ENCODE measurements around the gene SMIM33. TPM values are rescaled to one million over a fixed set of nuclear protein-coding genes. Genes with fewer than 3 reads are reported as not detected.
"Not testable (repeated sequence)": the region's sequence is repeated elsewhere in the genome, so short reads cannot be mapped to it uniquely, and the experiment has no call there.

SMIM33 gene
- total RNA-seq, 4 donors from 2014 or later: 0.55 to 0.64 TPM; not detected in 2

DNA sequence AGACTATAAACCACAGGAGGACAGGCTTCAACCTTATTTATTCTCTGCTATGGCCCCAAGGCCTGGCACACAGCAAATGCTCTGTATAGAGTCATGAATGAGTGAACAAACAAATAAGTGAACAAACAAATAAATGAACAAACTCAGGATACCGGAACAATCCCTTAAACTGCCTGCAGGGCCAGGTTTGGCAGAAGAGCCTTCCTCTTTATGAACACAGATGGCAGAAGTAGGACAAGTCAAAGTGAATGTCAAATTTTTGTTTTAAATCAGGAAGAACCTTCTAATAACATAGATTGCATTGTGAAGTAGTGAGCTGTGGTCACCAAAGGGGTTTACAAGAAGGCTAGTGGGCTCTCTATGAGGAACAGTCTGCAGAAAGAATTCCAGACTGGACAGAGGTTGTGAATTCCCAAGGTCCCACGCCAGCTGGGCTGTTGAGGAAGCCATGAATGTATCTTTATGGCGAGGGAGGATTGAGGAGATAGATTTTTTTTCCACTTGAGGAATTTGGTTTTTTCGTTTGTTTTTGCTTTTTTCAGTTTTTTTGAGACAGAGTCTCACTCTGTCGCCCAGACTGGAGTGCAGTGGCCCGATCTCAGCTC lies 42.1 kb downstream of the SMIM33 start:
- Histone ChIP-seq H3K9me3 (no peaks in the 10 kb centered on the region), H3K36me3 (no peaks in the 10 kb centered on the region), H3K27me3 (no peaks in the 10 kb centered on the region), H3K27ac (no peak overlapping the region), H3K4me3 (no peak overlapping the region), H3K4me1 (peaks cover 0 to 7% (median 4%) of the 10 kb centered on the region in 4 donors)
- no peak for TF ChIP-seq CTCF (IDR thresholded peaks at IDR 0.05)
- TF ChIP-seq POLR2A (IDR thresholded peaks at IDR 0.05): no peak
- TF ChIP-seq POLR2AphosphoS5 (IDR thresholded peaks at IDR 0.05): no peak
- TF ChIP-seq EP300 (IDR thresholded peaks at IDR 0.05; ENCODE audit: low read depth): no peak
- DNase-seq: no peak
- 81 to 95% methylated on average over 3 to 6 of the region's 6 CpGs for WGBS, 2 donors (ENCODE audit: low coverage in 1 of 2)
- intact Hi-C loops (cut with DNase I; ENCODE audit: low total_unique reads) (loop anchor here (5.0 kb wide), 1 partner anchor 91 kb away; no protein-coding TSS in a partner anchor), in situ Hi-C loops (cut with MboI; ENCODE audit: low pct_ligation_motif_present in 1 of 4, low pct_unique_long_range_greater_than_20kb in 1 of 4, low sequenced_read_pairs in 3 of 4) (loop anchor here in 1 of 4 donors (10.0 kb wide), 1 partner anchor 88 kb away; no protein-coding TSS in a partner anchor)

DNA sequence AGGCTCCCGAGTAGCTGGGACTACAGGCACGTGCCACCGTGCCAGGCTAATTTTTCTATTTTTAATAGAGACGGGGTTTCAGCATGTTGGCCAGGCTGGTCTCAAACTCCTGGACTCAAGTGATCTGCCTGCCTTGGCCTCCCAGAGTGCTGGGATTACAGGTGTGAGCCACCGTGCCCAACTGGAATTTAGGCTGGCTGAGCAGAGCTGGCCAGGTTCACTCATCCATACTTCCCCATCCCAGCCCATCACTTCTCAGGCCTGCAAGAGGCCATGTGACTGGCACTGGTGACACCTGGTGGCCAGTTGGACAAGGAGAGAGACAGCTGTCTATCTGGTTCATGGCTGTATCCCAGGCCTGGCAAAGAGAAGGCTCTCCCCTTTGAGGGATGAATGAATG lies 42.6 kb downstream of the SMIM33 start:
- WGBS, 2 donors (ENCODE audit: low coverage in 1 of 2): 62 to 88% methylated on average over 3 to 5 of the region's 5 CpGs
- not testable (repeated sequence) for H3K4me1 ChIP-seq, H3K36me3 ChIP-seq, H3K4me3 ChIP-seq, H3K27ac ChIP-seq, H3K9me3 ChIP-seq, H3K27me3 ChIP-seq
- peak; percentile 64 to 86 (median 72) for TF ChIP-seq CTCF (IDR thresholded peaks at IDR 0.05)
- in situ Hi-C loops (cut with MboI; ENCODE audit: low pct_ligation_motif_present in 1 of 4, low pct_unique_long_range_greater_than_20kb in 1 of 4, low sequenced_read_pairs in 3 of 4): loop anchor here in 1 of 4 donors (10.0 kb wide), 1 partner anchor 89 kb away; no protein-coding TSS in a partner anchor
- intact Hi-C loops (cut with DNase I; ENCODE audit: low total_unique reads): loop anchor here (5.0 kb wide), 1 partner anchor 91 kb away; no protein-coding TSS in a partner anchor
- DNase-seq: peak; percentile 88

GRCh38 chr5:139513852-139514485 lies 43.2 kb downstream of the SMIM33 start:
- peaks cover 0 to 9% (median 8%) of the 10 kb centered on the region in 4 donors for H3K4me1 ChIP-seq
- TF ChIP-seq POLR2A (IDR thresholded peaks at IDR 0.05) (no peak), EP300 (IDR thresholded peaks at IDR 0.05; ENCODE audit: low read depth) (no peak), POLR2AphosphoS5 (IDR thresholded peaks at IDR 0.05) (no peak), CTCF (IDR thresholded peaks at IDR 0.05) (no peak)
- H3K36me3 ChIP-seq: no peaks in the 10 kb centered on the region
- intact Hi-C loops (cut with DNase I; ENCODE audit: low total_unique reads) (loop anchor here (5.0 kb wide), 1 partner anchor 92 kb away; no protein-coding TSS in a partner anchor), in situ Hi-C loops (cut with MboI; ENCODE audit: low pct_ligation_motif_present in 1 of 4, low pct_unique_long_range_greater_than_20kb in 1 of 4, low sequenced_read_pairs in 3 of 4) (loop anchor here in 1 of 4 donors (10.0 kb wide), 1 partner anchor 89 kb away; no protein-coding TSS in a partner anchor)
- H3K27ac ChIP-seq: no peak overlapping the region
- no peaks in the 10 kb centered on the region for H3K27me3 ChIP-seq
- no peaks in the 10 kb centered on the region for H3K9me3 ChIP-seq
- WGBS, 2 donors (ENCODE audit: low coverage in 1 of 2): 89% methylated on average over 6 of the region's 6 CpGs; no CpG with 5 or more reads in 1 of the 2 donors
- H3K4me3 ChIP-seq: no peak overlapping the region
- no peak for DNase-seq

DNA sequence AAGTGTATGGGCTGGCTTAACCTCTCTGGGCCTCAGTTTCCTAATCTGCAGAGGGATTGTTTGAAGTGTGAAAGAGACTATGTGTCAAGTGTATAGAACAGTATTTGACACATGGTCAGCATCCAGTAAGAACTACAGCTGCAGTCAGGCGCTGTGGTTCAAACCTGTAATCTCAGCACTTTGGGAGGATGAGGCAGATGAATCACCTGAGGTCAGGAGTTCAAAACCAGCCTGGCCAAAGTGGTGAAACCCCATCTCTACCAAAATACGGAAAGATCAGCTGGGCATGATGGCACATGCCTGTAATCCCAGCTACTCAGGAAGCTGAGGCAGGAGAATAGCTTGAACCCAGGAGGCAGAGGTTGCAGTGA lies 43.7 kb downstream of the SMIM33 start:
- TF ChIP-seq POLR2A (IDR thresholded peaks at IDR 0.05) (no peak), EP300 (IDR thresholded peaks at IDR 0.05; ENCODE audit: low read depth) (no peak), CTCF (IDR thresholded peaks at IDR 0.05) (no peak), POLR2AphosphoS5 (IDR thresholded peaks at IDR 0.05) (no peak)
- in situ Hi-C loops (cut with MboI; ENCODE audit: low pct_ligation_motif_present in 1 of 4, low pct_unique_long_range_greater_than_20kb in 1 of 4, low sequenced_read_pairs in 3 of 4) (loop anchor here in 1 of 4 donors (10.0 kb wide), 1 partner anchor 90 kb away; no protein-coding TSS in a partner anchor), intact Hi-C loops (cut with DNase I; ENCODE audit: low total_unique reads) (loop anchor here (5.0 kb wide), 1 partner anchor 92 kb away; no protein-coding TSS in a partner anchor)
- no peaks in the 10 kb centered on the region for H3K36me3 ChIP-seq
- no peak overlapping the region for H3K4me3 ChIP-seq
- 70% methylated on average over 2 of the region's 2 CpGs; no CpG with 5 or more reads in 1 of the 2 donors for WGBS, 2 donors (ENCODE audit: low coverage in 1 of 2)
- H3K27ac ChIP-seq: no peak overlapping the region
- no peak for DNase-seq
- no peaks in the 10 kb centered on the region for H3K27me3 ChIP-seq
- H3K4me1 ChIP-seq: peaks cover 0 to 9% (median 8%) of the 10 kb centered on the region in 4 donors
- no peaks in the 10 kb centered on the region for H3K9me3 ChIP-seq
